Endothelial cell (in vitro differentiated cells): ENCODE measurements around the gene CDKAL1. TPM values are rescaled to one million over a fixed set of nuclear protein-coding genes. Genes with fewer than 3 reads are reported as not detected.

Experiments used
- DNase-seq: peaks from one replicate; pipeline ENCODE4 v3.0.0; 2021; ENCODE audit warnings: low spot score
- H3K27ac Mint-ChIP-seq: one replicate; pipeline ENCODE4 v1.8.0; 2021; ENCODE audit warnings: mixed read lengths, inconsistent platforms; ENCODE audit not compliant: unreplicated experiment
- H3K27me3 Mint-ChIP-seq: one replicate; pipeline ENCODE4 v1.8.0; 2021; ENCODE audit warnings: mild to moderate bottlenecking, moderate library complexity, mixed read lengths, inconsistent platforms; ENCODE audit not compliant: unreplicated experiment
- H3K36me3 Mint-ChIP-seq: one replicate; pipeline ENCODE4 v1.8.0; 2021; ENCODE audit warnings: mild to moderate bottlenecking, low read depth, mixed read lengths, inconsistent platforms; ENCODE audit not compliant: unreplicated experiment
- H3K4me1 Mint-ChIP-seq: one replicate; pipeline ENCODE4 v1.8.0; 2021; ENCODE audit warnings: mild to moderate bottlenecking, mixed read lengths, inconsistent platforms; ENCODE audit not compliant: unreplicated experiment
- H3K4me3 Mint-ChIP-seq: one replicate; pipeline ENCODE4 v1.8.0; 2021; ENCODE audit warnings: mild to moderate bottlenecking, mixed read lengths, inconsistent platforms; ENCODE audit not compliant: unreplicated experiment
- H3K9me3 Mint-ChIP-seq: one replicate; pipeline ENCODE4 v1.8.0; 2021; ENCODE audit warnings: mixed read lengths, inconsistent platforms; ENCODE audit not compliant: unreplicated experiment
- CTCF ChIP-seq: fragments of 200-600 bp; sonication (generic); IDR thresholded peaks from one replicate; pipeline ENCODE4 v1.5.0; 2021; ENCODE audit warnings: antibody characterized with exemption; ENCODE audit not compliant: unreplicated experiment
- total RNA-seq: library from RNA; stranded (reverse); fragmentation: NEBNext Ultra II Directional; extraction: Animal tissue kit (Norgen Biotek cat#: 25700); gene quantifications from one replicate; pipeline ENCODE4 v1.2.1, GENCODE V29; 2021; ENCODE audit not compliant: unreplicated experiment

The CDKAL1 gene
- total RNA-seq, 1 donor from 2014 or later, result 43.9 TPM

GRCh38 chr6:20684474-20684873 lies 150.2 kb downstream of the CDKAL1 start:
- Mint-ChIP-seq H3K4me1 (peaks cover 3% of the 10 kb centered on the region), H3K4me3 (no peak overlapping the region), H3K27ac (no peak overlapping the region), H3K36me3 (no peaks in the 10 kb centered on the region), H3K27me3 (no peaks in the 10 kb centered on the region), H3K9me3 (no peaks in the 10 kb centered on the region)
- no peak for DNase-seq
- TF ChIP-seq CTCF, result no peak

GRCh38 chr6:20686142-20686541 lies 151.9 kb downstream of the CDKAL1 start:
- peaks cover 1% of the 10 kb centered on the region for H3K4me1 Mint-ChIP-seq
- H3K27ac Mint-ChIP-seq, result no peak overlapping the region
- H3K36me3 Mint-ChIP-seq, result no peaks in the 10 kb centered on the region
- no peak for TF ChIP-seq CTCF
- no peaks in the 10 kb centered on the region for H3K9me3 Mint-ChIP-seq
- H3K4me3 Mint-ChIP-seq, result no peak overlapping the region
- DNase-seq, result peak; percentile 13
- H3K27me3 Mint-ChIP-seq, result no peaks in the 10 kb centered on the region

- no peak overlapping the region for H3K4me3 Mint-ChIP-seq
- no peaks in the 10 kb centered on the region for H3K36me3 Mint-ChIP-seq
- no peaks in the 10 kb centered on the region for H3K27me3 Mint-ChIP-seq
- no peak overlapping the region for H3K27ac Mint-ChIP-seq
- DNase-seq, result no peak
- no peak for TF ChIP-seq CTCF
- H3K9me3 Mint-ChIP-seq, result no peaks in the 10 kb centered on the region
- H3K4me1 Mint-ChIP-seq, result no peaks in the 10 kb centered on the region
Observed at GRCh38 chr6:20687494-20687893, 153.2 kb downstream of the CDKAL1 start.

- no peak for DNase-seq
- H3K27me3 Mint-ChIP-seq, result no peaks in the 10 kb centered on the region
- no peak overlapping the region for H3K27ac Mint-ChIP-seq
- TF ChIP-seq CTCF, result no peak
- H3K4me1 Mint-ChIP-seq, result no peaks in the 10 kb centered on the region
- no peak overlapping the region for H3K4me3 Mint-ChIP-seq
- H3K9me3 Mint-ChIP-seq, result no peaks in the 10 kb centered on the region
- H3K36me3 Mint-ChIP-seq, result no peaks in the 10 kb centered on the region
Observed at GRCh38 chr6:20688710-20689500, 154.6 kb downstream of the CDKAL1 start.

GRCh38 chr6:20691185-20691584 lies 156.9 kb downstream of the CDKAL1 start:
- no peaks in the 10 kb centered on the region for H3K27me3 Mint-ChIP-seq
- no peak for DNase-seq
- no peak for TF ChIP-seq CTCF
- H3K4me3 Mint-ChIP-seq, result no peak overlapping the region
- H3K9me3 Mint-ChIP-seq, result no peaks in the 10 kb centered on the region
- no peak overlapping the region for H3K27ac Mint-ChIP-seq
- no peaks in the 10 kb centered on the region for H3K4me1 Mint-ChIP-seq
- H3K36me3 Mint-ChIP-seq, result no peaks in the 10 kb centered on the region
